GM21529 (cell line): ENCODE data around the gene EIF2A.
"Not testable (repeated sequence)": the region's sequence is repeated elsewhere in the genome, so short reads cannot be mapped to it uniquely, and the experiment has no call there.

Experiments used
- ATAC-seq: cut with Tn5 transposase; IDR thresholded peaks from one replicate; pipeline ENCODE4 v1.9.1; 2021; ENCODE audit not compliant: unreplicated experiment

EIF2A gene

GRCh38 chr3:150600647-150601530, 54.3 kb downstream of the EIF2A start:
- not testable (repeated sequence) for ATAC-seq

- ATAC-seq: peak; percentile 3
Measured at GRCh38 chr3:150602426-150603152, 56.0 kb downstream of the EIF2A start.

- ATAC-seq: peak; percentile 45
Measured at GRCh38 chr3:150603153-150603979, 56.8 kb downstream of the EIF2A start, which contains the start of gene SELENOT. TSS of gene SELENOT (plus strand) at chr3:150603321. CDS start at chr3:150603363, 42 bp downstream.

GRCh38 chr3:150603980-150604319, 57.4 kb downstream of the EIF2A start:
- no peak for ATAC-seq

GRCh38 chr3:150605998-150606641, 59.5 kb downstream of the EIF2A start:
- ATAC-seq: peak; percentile 10

GRCh38 chr3:150607267-150608065, 60.9 kb downstream of the EIF2A start:
- no peak for ATAC-seq

GRCh38 chr3:150609988-150610387, 63.4 kb downstream of the EIF2A start:
- ATAC-seq: no peak

GRCh38 chr3:150610785-150611184, 64.2 kb downstream of the EIF2A start:
- no peak for ATAC-seq

- ATAC-seq: no peak
Measured at GRCh38 chr3:150611666-150612065, 65.1 kb downstream of the EIF2A start.

GRCh38 chr3:150612494-150612893, 65.9 kb downstream of the EIF2A start:
- ATAC-seq: no peak

- no peak for ATAC-seq
Measured at GRCh38 chr3:150613034-150613433, 66.4 kb downstream of the EIF2A start.

- no peak for ATAC-seq
Measured at GRCh38 chr3:150613709-150614480, 67.3 kb downstream of the EIF2A start.

GRCh38 chr3:150620002-150620689, 73.6 kb downstream of the EIF2A start:
- no peak for ATAC-seq

- ATAC-seq: not testable (repeated sequence)
Measured at GRCh38 chr3:150622955-150623354, 76.4 kb downstream of the EIF2A start.

- no peak for ATAC-seq
Measured at GRCh38 chr3:150623945-150624344, 77.4 kb downstream of the EIF2A start.

- no peak for ATAC-seq
Measured at GRCh38 chr3:150626148-150626930, 79.8 kb downstream of the EIF2A start.

- no peak for ATAC-seq
Measured at GRCh38 chr3:150627557-150627956, 81.0 kb downstream of the EIF2A start.
